ENCODE data around the gene ING1.

DNA sequence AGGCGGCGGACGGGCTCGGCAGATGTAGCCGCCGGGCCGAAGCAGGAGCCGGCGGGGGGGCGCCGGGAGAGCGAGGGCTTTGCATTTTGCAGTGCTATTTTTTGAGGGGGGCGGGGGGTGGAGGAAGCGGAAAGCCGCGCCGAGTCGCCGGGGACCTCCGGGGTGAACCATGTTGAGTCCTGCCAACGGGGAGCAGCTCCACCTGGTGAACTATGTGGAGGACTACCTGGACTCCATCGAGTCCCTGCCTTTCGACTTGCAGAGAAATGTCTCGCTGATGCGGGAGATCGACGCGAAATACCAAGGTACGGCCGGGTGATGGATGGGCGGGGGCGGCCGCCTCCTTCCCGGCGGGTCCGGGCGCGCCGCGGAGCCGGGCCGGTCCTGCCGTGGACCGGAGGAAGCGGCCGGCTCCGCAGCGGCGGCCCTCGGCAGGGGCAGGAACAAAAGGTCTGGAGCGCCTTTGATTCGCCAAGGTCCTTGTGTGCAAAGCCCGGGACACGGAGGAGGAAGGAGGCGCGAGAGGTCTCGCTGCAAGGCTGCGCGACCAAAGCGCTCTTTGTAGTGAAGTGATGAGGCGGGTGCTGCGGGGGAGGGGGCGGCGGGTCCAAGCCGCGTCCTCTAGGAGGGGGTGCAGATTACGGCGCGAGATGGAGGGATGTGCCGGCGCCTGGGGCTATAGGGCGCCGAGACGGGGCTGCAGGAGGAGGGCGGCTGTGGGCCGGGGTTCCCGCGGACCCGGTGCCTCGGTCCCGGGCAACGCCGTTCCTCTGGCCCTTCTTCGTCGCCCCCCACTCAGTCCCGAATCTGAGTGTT is 689 bp downstream of the ING1 start:
- TF ChIP-seq, protein P1, sequence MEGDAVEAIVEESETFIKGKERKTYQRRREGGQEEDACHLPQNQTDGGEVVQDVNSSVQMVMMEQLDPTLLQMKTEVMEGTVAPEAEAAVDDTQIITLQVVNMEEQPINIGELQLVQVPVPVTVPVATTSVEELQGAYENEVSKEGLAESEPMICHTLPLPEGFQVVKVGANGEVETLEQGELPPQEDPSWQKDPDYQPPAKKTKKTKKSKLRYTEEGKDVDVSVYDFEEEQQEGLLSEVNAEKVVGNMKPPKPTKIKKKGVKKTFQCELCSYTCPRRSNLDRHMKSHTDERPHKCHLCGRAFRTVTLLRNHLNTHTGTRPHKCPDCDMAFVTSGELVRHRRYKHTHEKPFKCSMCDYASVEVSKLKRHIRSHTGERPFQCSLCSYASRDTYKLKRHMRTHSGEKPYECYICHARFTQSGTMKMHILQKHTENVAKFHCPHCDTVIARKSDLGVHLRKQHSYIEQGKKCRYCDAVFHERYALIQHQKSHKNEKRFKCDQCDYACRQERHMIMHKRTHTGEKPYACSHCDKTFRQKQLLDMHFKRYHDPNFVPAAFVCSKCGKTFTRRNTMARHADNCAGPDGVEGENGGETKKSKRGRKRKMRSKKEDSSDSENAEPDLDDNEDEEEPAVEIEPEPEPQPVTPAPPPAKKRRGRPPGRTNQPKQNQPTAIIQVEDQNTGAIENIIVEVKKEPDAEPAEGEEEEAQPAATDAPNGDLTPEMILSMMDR (conservative IDR thresholded peaks at IDR 0.05; ENCODE audit: low read depth, low read length) = no peak
- no peak for TF ChIP-seq MAZ (IDR thresholded peaks at IDR 0.05; ENCODE audit: borderline replicate concordance, low read depth, low read length)
- TF ChIP-seq POLR2A (IDR thresholded peaks at IDR 0.05; ENCODE audit: low read depth, low read length) = no peak
- TF ChIP-seq MXI1 (IDR thresholded peaks at IDR 0.05; ENCODE audit: borderline replicate concordance, low read depth, low read length) = no peak; the same call in 1 of the 2 replicates
- no peak for TF ChIP-seq RCOR1 (IDR thresholded peaks at IDR 0.05; ENCODE audit: insufficient replicate concordance, low read length)
- no peak for TF ChIP-seq RAD21 (IDR thresholded peaks at IDR 0.05; ENCODE audit: low read length)

Data from IMR-90 (cell line).